Limb (tissue), 2 donors: ENCODE data around the gene THUMPD2.
"Not testable (repeated sequence)": the region's sequence is repeated elsewhere in the genome, so short reads cannot be mapped to it uniquely, and the experiment has no call there.

ENCODE experiments used
- DNase-seq, 2 donors: peaks; one replicate each; pipeline ENCODE4 v3.0.0-alpha.2; 2016; ENCODE audit errors: extremely low spot score in 2 of 2

Gene THUMPD2, protein sequence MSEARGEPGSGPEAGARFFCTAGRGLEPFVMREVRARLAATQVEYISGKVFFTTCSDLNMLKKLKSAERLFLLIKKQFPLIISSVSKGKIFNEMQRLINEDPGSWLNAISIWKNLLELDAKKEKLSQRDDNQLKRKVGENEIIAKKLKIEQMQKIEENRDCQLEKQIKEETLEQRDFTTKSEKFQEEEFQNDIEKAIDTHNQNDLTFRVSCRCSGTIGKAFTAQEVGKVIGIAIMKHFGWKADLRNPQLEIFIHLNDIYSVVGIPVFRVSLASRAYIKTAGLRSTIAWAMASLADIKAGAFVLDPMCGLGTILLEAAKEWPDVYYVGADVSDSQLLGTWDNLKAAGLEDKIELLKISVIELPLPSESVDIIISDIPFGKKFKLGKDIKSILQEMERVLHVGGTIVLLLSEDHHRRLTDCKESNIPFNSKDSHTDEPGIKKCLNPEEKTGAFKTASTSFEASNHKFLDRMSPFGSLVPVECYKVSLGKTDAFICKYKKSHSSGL

DNA sequence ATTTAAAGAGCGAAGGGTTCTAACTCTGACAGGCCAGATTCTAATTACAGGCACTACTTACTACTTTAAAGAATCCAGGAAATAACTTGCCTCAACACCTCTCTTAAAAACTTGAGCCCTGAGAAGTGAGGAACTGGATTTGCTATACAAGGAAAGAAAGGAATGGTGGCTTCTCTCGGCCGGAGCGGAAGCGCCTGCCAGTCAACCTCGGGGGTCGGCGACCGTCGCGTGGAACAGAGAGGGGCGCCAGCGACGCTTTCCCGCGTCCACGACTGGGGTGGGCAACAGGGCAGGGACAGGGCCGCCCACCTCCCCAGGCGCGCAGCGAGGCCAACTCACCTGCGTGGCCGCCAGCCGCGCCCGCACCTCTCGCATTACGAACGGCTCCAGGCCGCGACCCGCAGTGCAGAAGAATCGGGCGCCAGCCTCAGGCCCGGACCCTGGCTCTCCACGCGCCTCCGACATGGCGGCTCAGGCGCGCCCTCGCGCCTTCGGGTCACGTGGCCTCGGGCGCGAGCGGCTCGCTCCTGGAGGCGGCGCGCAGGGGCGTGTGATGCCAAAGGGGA, at the start of gene THUMPD2:
Gene THUMPD2, minus strand, starts transcription at position 484 of the 566 bp plus-strand sequence. Its CDS starts 19 bp downstream, at position 465.
- DNase-seq = peak; percentile 78 to 91

DNA sequence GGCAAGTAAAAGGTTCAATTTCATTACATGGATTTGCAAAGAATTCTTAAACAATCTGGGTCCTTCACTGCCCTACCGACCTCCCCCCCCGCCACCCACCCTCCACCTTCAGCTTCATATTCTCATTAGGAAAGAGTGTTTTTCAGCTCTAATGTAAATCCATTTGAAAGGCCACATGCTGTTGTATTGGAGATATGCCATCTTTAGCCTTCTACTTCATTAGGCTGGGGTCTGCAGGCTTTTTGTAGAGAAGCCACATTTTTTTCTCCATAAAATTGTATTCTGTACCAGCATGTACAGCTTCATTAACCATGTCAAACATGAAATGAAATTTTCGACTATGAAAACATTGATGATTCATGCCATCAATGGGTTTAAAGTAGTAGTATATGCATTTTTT, 42.8 kb upstream of the THUMPD2 start:
- no peak for DNase-seq

DNA sequence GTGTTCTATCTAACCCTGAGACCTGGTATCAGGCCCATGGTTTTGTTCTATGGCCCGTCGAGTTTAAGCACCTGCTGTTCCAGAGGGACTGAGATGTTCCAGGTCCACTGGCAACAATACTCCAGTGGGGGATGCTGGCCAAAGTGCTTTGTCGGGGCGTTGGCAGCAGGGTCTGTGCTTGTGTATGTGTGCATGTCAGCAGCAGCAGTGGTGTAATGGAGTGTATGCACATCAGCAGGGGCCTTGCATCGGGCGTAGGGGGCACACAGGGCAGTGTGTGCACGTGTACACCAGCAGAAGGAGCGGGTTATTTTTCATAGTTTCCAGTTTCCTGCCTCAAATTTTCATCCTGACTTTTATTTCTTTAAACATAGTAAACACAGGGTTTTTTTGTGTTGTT, 37.8 kb upstream of the THUMPD2 start:
- DNase-seq = no peak

DNA sequence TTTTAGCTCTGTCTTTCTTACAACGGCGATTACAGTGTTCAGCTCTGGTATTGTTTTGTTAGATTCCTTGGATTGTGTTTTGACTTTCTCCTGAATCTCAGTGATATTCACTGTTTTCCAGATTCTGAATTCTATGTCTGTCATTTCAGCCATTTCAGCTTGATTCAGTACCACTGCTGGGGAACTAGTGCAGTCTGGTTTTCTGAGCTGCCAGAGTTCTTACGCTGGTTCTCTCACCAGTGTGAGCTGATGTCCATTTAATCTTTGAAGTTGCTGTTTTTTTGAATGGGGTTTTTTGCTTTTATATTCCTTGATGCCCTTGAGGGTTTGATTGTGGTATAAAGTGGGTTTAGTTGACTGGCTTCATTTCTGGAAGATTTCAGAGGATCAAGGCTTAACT, 37.4 kb upstream of the THUMPD2 start:
- no peak for DNase-seq

DNA sequence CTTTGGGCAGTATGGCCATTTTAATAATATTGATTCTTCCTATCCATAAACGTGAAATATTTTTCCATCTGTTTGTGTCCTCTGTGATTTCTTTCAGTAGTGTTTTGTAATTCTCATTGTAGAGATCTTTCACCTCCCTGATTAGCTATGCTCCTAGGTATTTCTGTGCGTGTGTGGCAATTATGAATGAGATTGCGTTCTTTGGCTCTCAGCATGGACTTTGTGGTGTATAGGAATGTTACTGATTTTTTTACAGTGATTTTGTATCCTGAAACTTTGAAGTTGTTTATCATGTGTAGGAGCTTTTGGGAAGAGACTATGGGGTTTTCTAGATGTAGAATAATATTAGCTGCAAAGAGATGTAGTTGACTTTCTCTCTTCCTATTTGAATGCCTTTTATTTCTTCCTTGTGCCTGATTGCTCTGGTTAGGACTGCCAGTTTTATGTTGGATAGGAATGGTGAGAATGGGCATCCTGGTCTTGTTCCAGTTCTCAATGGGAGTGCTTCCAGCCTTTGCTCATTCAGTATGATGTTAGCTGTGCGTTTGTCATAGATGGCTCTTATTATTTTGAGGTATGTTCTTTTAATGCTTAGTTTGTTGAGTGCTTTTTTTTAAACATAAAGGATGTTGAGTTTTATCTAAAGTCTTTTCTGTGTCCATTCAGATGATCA, 27.0 kb upstream of the THUMPD2 start:
- no peak for DNase-seq

DNA sequence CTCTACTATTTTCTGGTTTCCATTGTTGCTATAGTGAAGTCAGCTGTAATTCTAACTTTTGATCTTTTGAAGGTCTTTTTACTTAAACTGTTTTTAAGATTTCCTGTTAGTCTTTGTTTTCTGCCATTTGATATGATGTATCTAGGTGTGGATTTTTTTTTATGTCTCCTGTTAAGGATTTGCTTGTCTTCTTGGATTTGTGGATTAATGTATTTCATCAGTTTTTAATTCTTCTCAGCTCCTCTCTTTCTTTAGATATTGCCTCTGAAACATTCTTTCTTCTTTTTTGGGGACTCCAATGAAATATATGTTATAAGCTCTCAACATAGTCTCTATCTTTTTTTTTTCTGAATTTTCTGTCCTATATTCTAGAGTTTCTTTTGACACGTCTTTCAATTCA, 24.8 kb upstream of the THUMPD2 start:
- DNase-seq = no peak

DNA sequence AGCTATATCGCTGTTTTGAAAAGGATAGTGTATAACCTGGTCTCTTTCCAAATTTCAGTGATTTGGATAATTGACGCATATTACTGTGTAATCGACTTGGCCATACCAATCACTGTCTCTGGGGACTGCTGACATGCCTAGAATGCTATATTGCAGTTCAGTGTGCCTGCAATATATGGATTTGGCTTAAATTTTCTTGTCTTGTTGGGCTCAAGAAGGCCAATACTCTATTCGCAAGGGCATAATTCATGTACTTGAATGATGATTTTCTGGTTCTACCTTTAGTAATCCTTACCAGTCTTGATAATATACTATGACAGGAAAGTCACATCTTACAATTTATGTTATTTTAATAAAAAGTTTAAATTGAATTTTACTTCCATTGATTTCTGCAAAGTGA, 21.7 kb upstream of the THUMPD2 start:
- DNase-seq = no peak

DNA sequence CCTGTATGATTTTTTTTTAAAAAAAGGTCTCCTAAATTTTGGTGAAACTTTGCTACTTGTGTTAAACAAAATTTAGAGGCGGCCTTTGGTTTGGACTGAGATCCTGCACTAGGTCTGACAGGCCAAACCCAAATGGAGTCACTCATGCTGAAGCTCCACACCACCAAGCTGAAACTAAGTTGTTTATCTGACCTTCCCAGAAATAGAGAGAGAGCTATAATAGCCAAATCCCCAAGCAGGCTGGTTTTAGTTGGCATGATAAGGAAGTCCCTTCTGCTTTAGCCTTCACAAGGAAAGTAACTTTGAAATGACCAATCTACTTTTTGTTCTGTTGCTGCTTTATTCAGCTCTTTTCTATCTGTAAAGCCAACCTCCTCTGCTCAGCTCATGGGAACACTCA, 17.1 kb upstream of the THUMPD2 start:
- DNase-seq = no peak

DNA sequence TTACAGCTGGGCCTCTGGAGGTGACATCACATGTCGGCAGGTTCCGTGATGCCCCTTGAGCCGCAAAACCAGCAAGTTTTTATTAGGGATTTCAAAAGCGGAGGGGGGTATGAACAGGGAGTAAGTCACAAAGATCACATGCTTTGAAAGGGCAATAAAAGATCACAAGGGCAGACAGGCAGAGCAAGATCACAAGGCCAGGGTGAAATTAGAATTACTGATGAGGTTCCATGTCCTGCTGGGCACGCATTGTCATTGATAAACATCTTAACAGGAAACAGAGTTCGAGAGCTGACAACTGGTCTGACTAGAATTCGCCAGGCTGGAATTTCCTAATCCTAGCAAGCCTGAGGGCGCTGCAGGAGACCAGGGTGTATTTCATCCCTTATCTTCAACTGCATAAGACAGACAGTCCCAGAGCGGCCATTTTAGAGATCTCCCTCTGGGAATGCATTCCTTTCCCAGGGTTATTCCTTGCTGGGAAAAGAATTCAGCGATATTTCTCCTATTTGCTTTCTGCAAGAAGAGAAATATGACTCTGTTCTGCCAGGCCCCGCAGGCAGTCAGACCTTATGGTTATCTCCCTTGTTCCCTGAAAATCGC, 11.3 kb upstream of the THUMPD2 start:
- not testable (repeated sequence) for DNase-seq

DNA sequence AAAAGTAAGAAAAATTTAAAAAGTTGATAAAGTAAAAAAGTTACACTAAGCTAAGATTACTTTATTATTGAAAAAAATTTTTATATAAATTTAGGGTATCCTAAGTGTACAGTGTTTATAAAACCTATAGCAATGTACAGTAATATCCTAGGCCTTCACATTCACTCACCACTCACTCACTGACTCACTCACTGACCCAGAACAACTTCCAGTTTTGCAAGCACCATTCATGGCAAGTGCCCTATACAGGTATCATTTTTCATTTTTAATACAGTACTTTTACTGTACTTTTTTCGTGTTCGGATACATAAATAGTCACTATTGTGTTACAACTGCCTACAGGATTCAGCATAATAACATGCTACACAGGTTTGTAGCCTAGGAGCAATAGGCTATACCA, 8.9 kb upstream of the THUMPD2 start:
- no peak for DNase-seq

DNA sequence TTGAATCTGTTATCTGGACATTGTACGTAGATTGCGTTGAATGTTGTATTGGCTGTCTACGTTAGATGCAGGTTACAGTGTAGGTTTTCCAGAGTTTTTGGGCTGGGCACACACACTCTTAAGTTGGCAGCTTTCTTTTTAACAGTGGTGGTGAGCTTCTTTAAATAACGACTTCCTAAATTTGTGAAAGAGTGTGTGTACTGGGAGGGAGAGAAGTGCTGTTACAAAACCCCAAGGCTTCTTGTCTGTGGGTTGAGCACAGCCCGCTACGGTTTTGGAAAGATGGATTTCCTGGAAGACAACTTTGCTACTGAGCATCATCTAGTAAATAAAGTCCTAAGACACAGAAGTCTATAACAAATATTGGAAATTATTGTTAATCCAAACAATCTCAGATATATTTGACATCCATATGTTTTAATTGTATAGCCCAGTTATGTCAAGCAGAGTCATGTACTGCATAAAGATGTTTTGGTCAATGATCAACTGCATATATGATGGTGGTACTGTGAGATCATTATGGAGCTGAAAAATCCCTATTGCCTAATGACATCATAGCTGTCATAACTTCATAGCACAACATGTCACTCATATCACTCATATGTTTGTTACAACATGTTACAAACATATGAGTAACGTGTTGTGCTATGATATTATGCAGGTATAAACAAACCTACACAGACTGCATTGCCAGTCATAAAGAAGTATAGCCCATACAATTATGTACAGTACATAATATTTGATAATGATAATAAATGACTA, 7.9 kb upstream of the THUMPD2 start:
- DNase-seq = no peak

DNA sequence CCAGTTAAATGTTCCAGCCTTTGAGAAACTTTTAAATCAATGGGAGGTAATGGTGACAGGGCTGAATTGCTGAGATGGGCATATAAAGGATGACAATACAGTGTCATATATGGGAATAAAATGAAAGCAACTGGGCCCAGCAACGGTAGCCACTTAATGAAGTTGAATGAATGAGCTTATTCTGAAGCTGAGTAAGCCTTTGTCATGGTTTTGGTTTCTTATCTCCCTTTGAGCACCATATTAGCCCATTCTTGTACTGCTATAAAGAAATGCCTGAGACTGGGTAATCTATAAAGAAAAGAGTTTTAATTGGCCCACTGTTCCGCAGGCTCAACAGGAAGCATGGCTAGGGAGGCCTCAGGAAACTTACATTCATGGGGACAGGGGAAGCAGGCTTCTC, 3.5 kb upstream of the THUMPD2 start:
- no peak for DNase-seq

DNA sequence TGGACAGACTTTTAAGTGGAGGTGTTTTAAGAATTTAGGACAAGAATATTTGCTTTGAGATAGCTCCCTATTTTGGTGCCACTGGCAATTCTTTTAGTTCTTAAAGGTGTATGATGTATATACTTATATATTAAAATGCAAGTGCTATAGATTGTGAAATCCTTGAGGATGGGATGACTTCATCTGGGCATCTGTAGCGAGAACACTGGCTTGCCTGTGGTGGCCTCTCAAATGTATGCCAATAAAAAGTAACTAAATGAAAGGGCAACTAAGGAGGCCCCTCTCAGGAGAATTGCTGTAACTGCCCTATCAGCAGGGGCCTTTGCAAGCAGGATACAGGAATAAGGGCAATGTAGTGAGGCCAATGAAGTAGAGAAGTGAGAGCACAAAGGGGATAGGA, 2.6 kb upstream of the THUMPD2 start:
- no peak for DNase-seq

DNA sequence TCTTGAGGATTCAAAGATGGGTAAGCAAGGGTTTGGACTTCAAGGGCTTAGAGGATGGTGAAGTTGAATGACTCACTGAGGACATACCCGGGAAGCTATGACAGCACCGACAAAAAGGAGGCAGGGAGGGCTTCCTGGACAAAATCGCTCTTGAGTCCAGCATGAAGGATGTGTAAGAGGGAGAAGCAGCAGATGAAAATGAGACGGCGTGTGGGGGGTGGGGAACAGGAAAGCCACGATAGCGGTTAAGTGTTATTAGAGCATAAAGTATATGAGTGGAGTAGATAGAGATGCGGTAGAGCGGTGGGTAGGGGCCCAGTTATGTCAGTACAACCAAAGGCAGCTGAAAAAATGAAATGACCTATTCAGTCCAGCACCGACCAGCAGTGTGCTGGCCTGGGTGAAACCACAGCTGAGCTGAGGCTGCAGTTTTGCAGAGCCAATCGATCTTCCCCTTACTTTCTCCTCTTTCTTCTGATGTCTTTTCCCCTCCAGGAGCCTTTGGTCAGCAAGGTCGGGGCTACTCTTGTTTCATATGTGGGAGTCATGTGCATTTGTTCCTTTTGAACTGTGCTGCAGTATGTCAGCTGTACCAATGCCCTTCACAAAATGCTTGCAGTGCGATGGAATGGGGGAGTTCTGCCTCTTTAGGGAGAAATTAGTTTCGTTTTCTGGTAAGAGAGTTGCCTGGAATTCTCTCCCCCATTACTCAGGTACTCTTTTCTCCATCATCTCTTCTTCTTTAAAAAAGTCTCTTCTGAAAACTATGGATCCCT, 2.0 kb upstream of the THUMPD2 start:
- peak in 1 of 2 donors; percentile 31 for DNase-seq

DNA sequence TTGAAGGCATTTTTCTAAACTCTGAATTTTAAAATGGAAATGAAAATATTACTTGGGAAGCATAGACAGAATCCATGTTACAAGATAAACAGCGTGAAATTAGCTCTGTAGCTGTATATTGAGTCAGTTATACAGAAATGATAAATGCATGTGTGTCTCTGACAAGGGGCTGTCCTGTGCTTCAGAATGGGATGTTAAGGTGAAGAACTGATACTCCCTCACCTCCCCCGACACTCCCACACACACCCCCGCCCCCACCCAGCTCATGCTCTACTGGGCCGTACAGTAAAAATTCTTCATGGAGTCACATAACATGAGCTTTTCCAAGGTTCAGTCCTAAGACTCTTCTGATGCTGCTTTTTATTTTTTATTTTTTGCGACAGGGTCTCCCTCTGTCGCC, 869 bp upstream of the THUMPD2 start:
- no peak for DNase-seq

DNA sequence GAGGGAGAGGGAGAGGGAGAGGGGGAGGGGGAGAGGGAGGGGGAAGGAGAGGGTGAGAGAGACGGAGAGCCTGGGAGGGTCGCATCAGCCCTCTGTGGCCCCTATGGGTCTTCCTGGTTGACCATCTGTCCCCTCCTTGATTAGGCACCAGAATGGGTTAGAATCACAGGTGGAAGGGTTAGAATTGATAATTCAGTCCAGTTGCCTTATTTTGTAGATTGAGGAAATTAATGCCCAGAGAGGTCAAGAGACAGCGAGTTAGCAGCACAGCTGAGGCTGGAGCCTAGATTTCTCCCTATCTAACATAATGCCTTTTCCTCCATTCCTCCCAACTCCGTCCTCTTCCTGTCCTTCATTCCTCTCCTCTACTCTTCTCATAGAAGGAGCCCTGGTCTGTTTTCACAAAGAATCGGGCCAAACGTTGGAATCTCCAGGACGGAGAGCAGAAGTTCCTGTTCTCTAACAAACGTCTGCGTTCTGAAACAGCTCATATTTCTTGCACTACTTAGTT, 338 bp upstream of the THUMPD2 start:
- no peak for DNase-seq

DNA sequence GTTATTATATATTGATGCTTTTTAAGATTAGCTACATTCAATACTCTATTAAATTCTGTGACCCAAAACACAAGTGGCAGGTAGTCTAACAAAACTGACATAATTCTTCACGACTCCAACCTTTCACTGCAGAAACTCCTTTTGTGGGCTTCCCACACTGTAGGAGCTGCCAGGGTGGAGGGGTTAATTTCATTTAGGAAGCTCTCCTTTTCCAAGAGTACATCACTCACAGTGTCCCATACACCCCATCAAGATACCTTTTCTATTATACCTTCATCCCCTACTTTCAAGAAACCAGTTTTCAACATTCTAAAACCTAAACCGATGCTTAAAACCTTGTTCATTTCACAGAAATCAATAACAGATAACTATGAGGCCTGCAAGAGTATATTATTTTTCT, 825 bp downstream of the THUMPD2 start:
- no peak for DNase-seq

DNA sequence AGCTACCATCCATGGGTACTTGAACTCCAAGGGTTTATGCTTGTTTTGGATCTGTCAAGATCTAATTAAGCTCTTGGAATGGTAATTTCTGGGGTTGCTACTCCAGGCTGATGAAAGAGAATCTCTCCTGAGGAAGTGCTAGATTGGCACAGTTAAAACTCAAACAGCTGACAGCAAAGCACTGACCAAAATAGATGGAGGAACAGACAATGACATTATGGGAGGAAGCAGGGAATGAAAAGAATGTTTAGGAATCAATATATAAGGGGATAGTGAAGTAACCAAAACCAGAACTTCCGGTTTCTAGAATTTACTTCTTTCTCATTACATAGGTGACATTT, 6.3 kb downstream of the THUMPD2 start:
- no peak for DNase-seq

DNA sequence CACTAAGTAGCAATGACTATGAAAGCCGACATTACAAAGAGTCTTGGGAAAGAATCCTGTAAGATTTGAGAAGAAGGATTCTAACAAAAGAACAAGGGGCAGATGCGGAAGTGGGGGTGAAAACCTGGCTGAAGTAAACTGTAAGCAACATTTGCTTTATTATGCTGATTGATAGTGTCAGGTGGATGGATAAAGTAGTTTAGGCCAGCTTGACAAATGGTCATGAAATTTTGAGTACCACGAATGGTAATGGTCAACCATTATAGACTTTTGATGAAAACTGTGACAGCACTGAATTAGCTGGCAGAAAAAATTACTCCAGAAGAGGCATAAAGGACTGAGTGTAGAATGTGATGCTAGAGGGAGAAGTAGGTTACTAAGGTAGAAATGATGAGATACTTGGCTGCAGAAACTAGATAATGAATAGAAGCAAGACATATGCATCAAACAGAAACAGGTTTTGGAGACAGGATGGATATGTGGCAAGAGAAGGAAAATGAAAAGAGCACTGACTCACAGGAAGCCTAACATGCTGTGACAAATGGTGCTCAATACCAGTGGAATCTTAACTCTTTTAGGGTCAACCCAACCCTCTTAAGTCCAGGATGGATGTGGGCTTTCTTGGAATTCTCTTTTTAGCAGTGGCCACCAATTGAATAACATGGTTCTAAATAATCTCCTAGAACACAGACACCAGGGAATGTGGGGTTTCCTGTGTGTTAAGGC, 6.8 kb downstream of the THUMPD2 start:
- DNase-seq = no peak

DNA sequence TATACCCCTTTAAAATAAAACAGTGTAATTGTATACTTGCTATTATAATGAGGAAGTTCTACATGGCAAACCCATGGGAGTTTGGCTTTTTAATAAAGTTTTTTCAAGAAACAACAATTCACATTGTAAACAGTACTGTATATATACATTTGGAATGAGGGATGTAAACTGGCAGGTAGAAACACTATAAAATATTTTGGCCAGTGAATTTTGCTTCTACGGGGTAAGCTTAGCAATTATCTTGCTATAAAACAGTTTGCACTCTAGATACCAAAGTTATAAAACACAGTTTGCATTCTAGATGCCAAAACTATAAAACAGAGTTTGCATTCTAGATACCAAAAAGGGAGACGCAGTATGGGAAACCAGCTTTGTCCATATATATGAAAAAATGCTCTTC, 16.6 kb downstream of the THUMPD2 start:
- DNase-seq = no peak
